ENCODE data around the gene PPM1F.

PPM1F gene

DNA sequence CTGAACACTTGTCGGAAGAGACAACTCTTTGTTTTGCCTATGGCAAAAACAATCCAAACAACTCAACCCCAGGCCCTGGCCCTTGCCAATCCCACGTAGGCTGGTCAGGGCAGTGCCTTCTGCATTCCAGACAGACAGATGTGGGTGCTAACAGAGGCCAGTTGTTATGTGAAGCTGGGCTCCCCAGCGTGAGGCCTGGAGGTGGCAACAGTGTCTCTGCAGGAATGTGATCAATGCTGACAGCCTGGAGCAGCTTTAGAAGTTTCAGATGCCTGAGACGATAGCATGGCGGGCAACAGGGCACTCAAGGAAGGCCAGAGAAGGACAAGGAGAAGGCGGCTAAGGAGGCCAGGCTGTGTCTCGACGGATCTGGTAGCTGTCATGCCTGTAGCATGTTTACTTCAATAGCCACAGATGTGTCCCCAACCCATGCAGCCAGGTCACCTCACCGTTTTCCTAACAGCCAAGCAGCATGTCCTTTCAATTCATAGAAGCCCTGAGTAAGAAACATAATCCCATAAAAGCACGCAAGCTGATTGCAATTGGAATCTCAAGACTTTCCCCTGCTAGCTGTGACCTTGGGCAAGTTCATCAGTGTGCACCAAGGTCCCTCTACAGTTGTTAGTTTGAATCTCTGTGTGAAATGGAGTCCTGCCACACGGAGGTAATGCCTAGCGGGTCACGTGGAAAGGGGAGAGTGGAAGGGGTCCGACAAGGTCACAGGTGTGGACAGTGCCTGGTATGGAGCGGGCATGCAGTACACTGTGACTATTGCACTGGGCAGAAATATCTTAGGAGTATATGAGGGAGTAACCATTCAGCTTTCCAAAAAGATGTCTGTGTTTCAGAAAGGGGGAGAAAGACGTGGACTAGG is 14.2 kb upstream of the PPM1F start:
- in situ Hi-C loops (cut with HindIII; ENCODE audit: low sequenced_read_pairs): no loop called here
- H3K4me3 ChIP-seq (ENCODE audit: low read depth, low read length): no peak overlapping the region
- DNase-seq (ENCODE audit: low read depth, low spot score): no peak
- TF ChIP-seq, protein P1, sequence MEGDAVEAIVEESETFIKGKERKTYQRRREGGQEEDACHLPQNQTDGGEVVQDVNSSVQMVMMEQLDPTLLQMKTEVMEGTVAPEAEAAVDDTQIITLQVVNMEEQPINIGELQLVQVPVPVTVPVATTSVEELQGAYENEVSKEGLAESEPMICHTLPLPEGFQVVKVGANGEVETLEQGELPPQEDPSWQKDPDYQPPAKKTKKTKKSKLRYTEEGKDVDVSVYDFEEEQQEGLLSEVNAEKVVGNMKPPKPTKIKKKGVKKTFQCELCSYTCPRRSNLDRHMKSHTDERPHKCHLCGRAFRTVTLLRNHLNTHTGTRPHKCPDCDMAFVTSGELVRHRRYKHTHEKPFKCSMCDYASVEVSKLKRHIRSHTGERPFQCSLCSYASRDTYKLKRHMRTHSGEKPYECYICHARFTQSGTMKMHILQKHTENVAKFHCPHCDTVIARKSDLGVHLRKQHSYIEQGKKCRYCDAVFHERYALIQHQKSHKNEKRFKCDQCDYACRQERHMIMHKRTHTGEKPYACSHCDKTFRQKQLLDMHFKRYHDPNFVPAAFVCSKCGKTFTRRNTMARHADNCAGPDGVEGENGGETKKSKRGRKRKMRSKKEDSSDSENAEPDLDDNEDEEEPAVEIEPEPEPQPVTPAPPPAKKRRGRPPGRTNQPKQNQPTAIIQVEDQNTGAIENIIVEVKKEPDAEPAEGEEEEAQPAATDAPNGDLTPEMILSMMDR (IDR thresholded peaks at IDR 0.05; ENCODE audit: low read depth, low read length): no peak

DNA sequence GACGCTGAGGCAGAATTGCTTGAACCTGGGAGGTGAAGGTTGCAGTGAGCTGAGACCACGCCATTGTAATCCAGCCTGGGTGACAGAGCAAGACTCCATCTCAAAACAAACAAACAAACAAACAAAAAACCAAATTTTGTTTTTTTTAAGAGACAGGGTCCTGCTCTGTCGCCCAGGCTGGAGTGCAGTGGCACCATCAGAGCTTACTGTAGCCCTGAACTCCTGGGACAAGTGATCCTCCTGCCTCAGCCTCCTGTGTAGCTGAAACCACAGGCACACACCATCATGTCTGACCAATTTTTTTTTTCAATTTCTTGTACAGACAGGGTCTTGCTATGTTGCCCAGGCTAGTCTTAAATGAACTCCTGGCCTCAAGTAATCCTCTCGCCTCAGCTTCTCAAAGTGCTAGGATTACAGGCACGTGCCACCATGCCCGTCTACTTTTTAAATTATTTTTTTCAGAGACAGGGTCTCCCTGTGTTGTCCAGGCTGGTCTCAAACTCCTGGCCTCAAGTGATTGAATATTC is 13.2 kb upstream of the PPM1F start:
- H3K4me3 ChIP-seq (ENCODE audit: low read depth, low read length): no peak overlapping the region
- TF ChIP-seq, protein P1 (IDR thresholded peaks at IDR 0.05; ENCODE audit: low read depth, low read length): no peak
- in situ Hi-C loops (cut with HindIII; ENCODE audit: low sequenced_read_pairs): no loop called here
- no peak for DNase-seq (ENCODE audit: low read depth, low spot score)

DNA sequence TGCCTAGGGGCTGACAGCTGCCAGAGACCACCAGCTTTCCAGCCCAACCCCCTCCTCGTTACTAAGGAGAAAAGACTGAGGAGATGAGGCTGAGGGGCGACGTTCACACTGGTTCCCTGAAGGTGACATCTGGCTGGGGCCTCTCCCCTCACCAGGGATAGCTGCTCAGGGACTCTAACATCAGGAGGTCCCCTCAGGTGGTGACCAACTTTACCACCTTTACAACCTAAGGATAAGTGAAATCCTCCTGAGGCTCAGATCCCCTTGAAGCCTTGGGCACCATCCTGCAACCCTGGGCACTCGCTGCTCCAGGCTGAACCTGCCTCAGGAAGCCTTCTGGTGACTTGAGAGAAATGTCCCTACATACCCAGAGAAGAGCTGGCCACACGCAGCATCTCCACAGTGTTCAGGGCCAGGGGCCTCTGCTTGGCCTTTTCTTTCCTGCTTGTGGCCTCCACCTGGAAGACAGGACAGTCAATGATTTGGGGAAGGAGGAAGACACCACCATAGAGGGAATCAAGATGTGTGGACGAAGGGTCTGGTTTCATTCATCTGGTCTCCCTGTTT is 12.4 kb upstream of the PPM1F start:
- TF ChIP-seq, protein P1 (IDR thresholded peaks at IDR 0.05; ENCODE audit: low read depth, low read length): no peak
- in situ Hi-C loops (cut with HindIII; ENCODE audit: low sequenced_read_pairs): no loop called here
- no peak for DNase-seq (ENCODE audit: low read depth, low spot score)
- H3K4me3 ChIP-seq (ENCODE audit: low read depth, low read length): no peak overlapping the region

DNA sequence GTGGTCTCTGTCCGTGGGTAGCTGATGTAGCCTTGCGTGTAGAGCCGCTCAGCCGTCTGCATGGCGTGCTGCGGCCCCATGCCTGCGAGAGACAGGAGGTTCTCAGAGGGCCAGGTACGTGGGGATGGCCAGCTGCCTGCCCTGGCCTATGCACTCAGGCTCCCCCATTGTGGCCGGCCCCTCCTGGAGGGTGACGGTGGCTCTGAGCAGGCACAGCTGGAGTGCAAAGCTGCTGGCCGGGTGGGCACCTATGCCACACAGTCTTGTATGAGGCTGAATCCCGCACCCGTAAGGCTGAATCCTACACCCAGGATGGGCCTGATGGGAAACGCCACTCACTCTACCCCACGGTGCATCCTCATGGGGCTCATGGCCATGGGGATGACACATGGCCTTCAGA is 11.6 kb upstream of the PPM1F start:
- H3K4me3 ChIP-seq (ENCODE audit: low read depth, low read length): no peak overlapping the region
- no peak for DNase-seq (ENCODE audit: low read depth, low spot score)
- TF ChIP-seq, protein P1 (IDR thresholded peaks at IDR 0.05; ENCODE audit: low read depth, low read length): no peak
- in situ Hi-C loops (cut with HindIII; ENCODE audit: low sequenced_read_pairs): no loop called here

DNA sequence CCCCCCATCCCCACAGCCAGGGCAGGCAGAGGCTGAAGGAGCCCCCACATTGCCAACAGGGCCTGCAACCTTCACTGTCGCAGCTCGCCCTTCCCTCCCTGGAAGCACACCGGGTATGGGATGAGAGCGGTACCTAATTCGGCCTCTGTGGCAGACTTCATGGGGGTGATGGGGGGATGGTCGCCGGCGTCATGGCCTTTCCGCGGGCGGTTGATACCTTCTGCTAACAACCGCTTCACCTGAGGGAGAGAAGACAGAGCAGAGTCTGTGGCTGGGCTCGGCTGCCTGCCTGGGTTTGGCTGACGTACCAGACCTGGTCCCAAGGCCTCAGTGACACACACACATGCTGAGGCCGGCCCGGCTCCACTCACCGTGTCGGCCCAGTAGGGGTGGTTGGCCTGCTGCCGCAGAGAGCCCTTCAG is 11.2 kb upstream of the PPM1F start:
- in situ Hi-C loops (cut with HindIII; ENCODE audit: low sequenced_read_pairs): no loop called here
- no peak for DNase-seq (ENCODE audit: low read depth, low spot score)
- TF ChIP-seq, protein P1 (IDR thresholded peaks at IDR 0.05; ENCODE audit: low read depth, low read length): no peak
- H3K4me3 ChIP-seq (ENCODE audit: low read depth, low read length): no peak overlapping the region

DNA sequence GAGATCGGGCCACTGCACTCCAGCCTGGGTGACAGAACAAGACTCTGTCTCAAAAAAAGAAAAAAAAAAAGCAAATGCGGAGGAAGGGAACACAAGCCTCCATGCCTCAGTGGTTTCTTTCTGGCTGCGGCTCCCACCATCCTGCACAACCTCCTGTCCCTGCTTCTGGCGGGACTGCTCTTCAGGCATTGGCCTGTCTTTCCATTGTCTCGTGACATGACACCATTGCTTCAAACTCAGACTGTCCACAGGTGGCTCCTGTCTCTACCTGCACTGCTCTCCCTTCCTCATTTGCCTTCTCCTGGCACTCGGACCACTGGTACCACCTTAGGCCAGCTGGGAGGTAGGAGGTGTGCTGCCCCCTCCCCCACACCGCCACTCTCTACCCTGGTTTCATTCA is 10.6 kb upstream of the PPM1F start:
- TF ChIP-seq, protein P1 (IDR thresholded peaks at IDR 0.05; ENCODE audit: low read depth, low read length): no peak
- in situ Hi-C loops (cut with HindIII; ENCODE audit: low sequenced_read_pairs): no loop called here
- H3K4me3 ChIP-seq (ENCODE audit: low read depth, low read length): no peak overlapping the region
- DNase-seq (ENCODE audit: low read depth, low spot score): no peak
